GM21723 (cell line): ENCODE data around the gene SEH1L.
"Not testable (repeated sequence)": the region's sequence is repeated elsewhere in the genome, so short reads cannot be mapped to it uniquely, and the experiment has no call there.

ENCODE experiments used
- ATAC-seq: cut with Tn5 transposase; IDR thresholded peaks from one replicate; pipeline ENCODE4 v1.9.1; 2021; ENCODE audit warnings: mild to moderate bottlenecking, moderate library complexity; ENCODE audit not compliant: unreplicated experiment

Gene SEH1L

GRCh38 chr18:12943215-12943614 lies 4.6 kb upstream of the SEH1L start:
- ATAC-seq = no peak

- ATAC-seq = no peak
Measured at GRCh38 chr18:12944709-12945108, 3.1 kb upstream of the SEH1L start.

GRCh38 chr18:12946549-12947284 lies 1.1 kb upstream of the SEH1L start:
- no peak for ATAC-seq

- ATAC-seq = peak; percentile 72
Measured at GRCh38 chr18:12948050-12948804, 416 bp downstream of the SEH1L start.

- ATAC-seq = no peak
Measured at GRCh38 chr18:12958478-12958877, 10.7 kb downstream of the SEH1L start.

- ATAC-seq = no peak
Measured at GRCh38 chr18:12960395-12960794, 12.6 kb downstream of the SEH1L start.

- ATAC-seq = no peak
Measured at GRCh38 chr18:12960853-12961397, 13.1 kb downstream of the SEH1L start.

- no peak for ATAC-seq
Measured at GRCh38 chr18:12963069-12963468, 15.3 kb downstream of the SEH1L start.

GRCh38 chr18:12968115-12968514 lies 20.3 kb downstream of the SEH1L start:
- no peak for ATAC-seq

GRCh38 chr18:12968619-12969018 lies 20.8 kb downstream of the SEH1L start:
- no peak for ATAC-seq

GRCh38 chr18:12973562-12974213 lies 25.9 kb downstream of the SEH1L start:
- no peak for ATAC-seq

- no peak for ATAC-seq
Measured at GRCh38 chr18:12975488-12975887, 27.7 kb downstream of the SEH1L start.

- ATAC-seq = no peak
Measured at GRCh38 chr18:12976305-12976704, 28.5 kb downstream of the SEH1L start.

- ATAC-seq = not testable (repeated sequence)
Measured at GRCh38 chr18:12980065-12980464, 32.3 kb downstream of the SEH1L start.

- ATAC-seq = no peak
Measured at GRCh38 chr18:12989397-12990122, 41.7 kb downstream of the SEH1L start.

- ATAC-seq = no peak
Measured at GRCh38 chr18:12990123-12990475, 42.3 kb downstream of the SEH1L start.

- ATAC-seq = no peak
Measured at GRCh38 chr18:12990641-12990966, 42.8 kb downstream of the SEH1L start.

- ATAC-seq = peak; percentile 86
Measured at GRCh38 chr18:12990967-12991820, 43.4 kb downstream of the SEH1L start, which contains the start of gene CEP192. CEP192 (plus strand) TSS chr18:12991362; CDS start chr18:12999425, 8,063 bp downstream.

GRCh38 chr18:12991821-12992179 lies 44.0 kb downstream of the SEH1L start:
- no peak for ATAC-seq

- no peak for ATAC-seq
Measured at GRCh38 chr18:12993439-12993838, 45.6 kb downstream of the SEH1L start.
